Aorta (tissue), 5 donors: ENCODE measurements around the gene HARS2. TPM values are rescaled to one million over a fixed set of nuclear protein-coding genes. Genes with fewer than 3 reads are reported as not detected.

Experiments used
- ATAC-seq: fragments of 200-7000 bp; cut with Tn5 transposase; one replicate; pipeline ENCODE4 v1.9.1; 2022; ENCODE audit warnings: moderate library complexity; ENCODE audit not compliant: low FRiP score
- DNase-seq, 2 donors: peaks; one replicate each; pipeline ENCODE4 v3.0.0-alpha.2; 2020
- H3K27ac ChIP-seq, 2 donors: one replicate each; pipeline ENCODE4 v1.5.1; 2013; ENCODE audit warnings: low read length in 2 of 2, mild to moderate bottlenecking in 2 of 2, moderate library complexity in 2 of 2, control low read depth in 1 of 2, inconsistent platforms in 1 of 2, low read depth in 1 of 2
- H3K27me3 ChIP-seq, 2 donors: one replicate each; pipeline ENCODE4 v1.6.1; 2013; ENCODE audit warnings: control low read depth in 1 of 2, low read length in 1 of 2, mild to moderate bottlenecking in 1 of 2, moderate library complexity in 1 of 2; ENCODE audit not compliant: insufficient read depth in 2 of 2, control insufficient read depth in 1 of 2
- H3K36me3 ChIP-seq, 2 donors: one replicate each; pipeline ENCODE4 v1.6.1; 2013; ENCODE audit warnings: control low read depth in 1 of 2, low read length in 1 of 2, mild to moderate bottlenecking in 1 of 2; ENCODE audit not compliant: insufficient read depth in 2 of 2, control insufficient read depth in 1 of 2
- H3K4me1 ChIP-seq, 2 donors: one replicate each; pipeline ENCODE4 v1.6.1; 2013; ENCODE audit warnings: low read length in 2 of 2, control low read depth in 1 of 2, mild to moderate bottlenecking in 1 of 2, moderate library complexity in 1 of 2; ENCODE audit not compliant: insufficient read depth in 2 of 2, control insufficient read depth in 1 of 2
- H3K4me3 ChIP-seq, 2 donors: one replicate each; pipeline ENCODE4 v1.5.1; 2013; ENCODE audit warnings: low read length in 2 of 2, control low read depth in 1 of 2, mild to moderate bottlenecking in 1 of 2
- H3K9me3 ChIP-seq: one replicate; pipeline ENCODE4 v1.6.1; 2013; ENCODE audit warnings: mild to moderate bottlenecking, low read length; ENCODE audit not compliant: control insufficient read depth
- WGBS, 2 donors: extraction: QIAGEN DNeasy Blood & Tissue Kit; methylation state at CpG; one replicate each; pipeline ENCODE4 v1.1.7; 2013; 5-methylcytosine and 5-hydroxymethylcytosine counted together
- intact Hi-C, 2 donors: fragments of 100-400 bp; cut with DNase I; formaldehyde crosslinking; loops; one replicate each; pipeline versions ENCODE4 v1.14.2 to v1.15.0; 2022
- microRNA-seq, 2 donors: library from miRNA; unstranded; fragments of <30 nt; microRNA quantifications; one replicate each; pipeline ENCODE4 v1.2.0, GENCODE V29; 2020
- polyA plus RNA-seq, 2 donors: library from polyadenylated mRNA; stranded (reverse); fragments of 200-250 nt; gene quantifications; one replicate each; pipeline ENCODE4 v1.2.3, GENCODE V29; 2013
- total RNA-seq, 2 donors: library from RNA; stranded (reverse); fragmentation: NEBNext Ultra II Directional; extraction: Animal tissue kit (Norgen Biotek cat#: 25700); gene quantifications; one replicate each; pipeline ENCODE4 v1.2.1, GENCODE V29; 2021
- donor health status: healthy with polysubstance abuse.
- donor health status: Bipolar disorder and iron deficiency.
- donor health status: DM: no; HTN: no; CAD: no.
- donor health status: DM: no; HTN: no; CAD: no.
- donor health status: DM: yes; HTN: yes; CAD: no.

The HARS2 gene
- total and polyA plus RNA-seq, 4 donors: 14.4 to 33.0 (median 24.4) TPM

DNA sequence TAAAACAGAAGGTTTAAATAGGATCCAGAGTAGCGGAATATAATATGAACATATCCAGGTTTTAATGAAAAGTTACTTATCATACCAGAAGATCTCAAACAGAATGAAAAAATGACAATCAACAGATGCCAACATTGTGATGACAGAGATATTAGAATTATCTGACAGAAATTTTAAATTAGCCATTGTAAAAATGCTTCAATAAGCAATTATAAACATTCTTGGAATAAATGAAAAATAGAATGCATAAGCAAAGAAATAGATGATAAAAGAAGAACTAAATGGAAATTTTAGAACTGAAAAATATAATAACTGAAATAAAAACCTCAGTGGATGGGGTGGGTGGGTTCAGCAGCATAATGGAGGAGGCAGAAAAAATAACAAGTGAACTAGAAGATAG is 46.2 kb downstream of the HARS2 start:
- DNase-seq (no peak), ATAC-seq (no peak)
- H3K4me3 ChIP-seq: no peak overlapping the region
- peaks cover 5% of the 10 kb centered on the region for H3K9me3 ChIP-seq
- intact Hi-C loops: loop anchor here in 1 of 2 donors (10.0 kb wide), 1 partner anchor 363 kb away; no protein-coding TSS in a partner anchor
- 76 to 80% methylated on average over 1 of the region's 1 CpG for WGBS, 2 donors
- no peak overlapping the region for H3K27ac ChIP-seq
- H3K4me1 ChIP-seq: no peaks in the 10 kb centered on the region
- no peaks in the 10 kb centered on the region for H3K27me3 ChIP-seq
- no peaks in the 10 kb centered on the region for H3K36me3 ChIP-seq

- Histone ChIP-seq H3K27ac (no peak overlapping the region), H3K4me1 (no peaks in the 10 kb centered on the region), H3K27me3 (no peaks in the 10 kb centered on the region), H3K36me3 (no peaks in the 10 kb centered on the region), H3K9me3 (peaks cover 5% of the 10 kb centered on the region), H3K4me3 (no peak overlapping the region)
- DNase-seq (no peak), ATAC-seq (no peak)
- WGBS, 2 donors: 56 to 64% methylated on average over 1 of the region's 1 CpG
- intact Hi-C loops: no loop called here
These were observed 50.7 kb downstream of the HARS2 start for GRCh38 chr5:140741967-140742366.

Small RNA genes within 50 kb of the gene (microRNA-seq; reads per million reads assigned to microRNA genes)
- 0 to 0.99 reads per million in 2 donors for gene MIR3655

Other genes with a start within 250 kb of the HARS2 start
- gene EIF4EBP3, start 143.8 kb upstream of the HARS2 start, total RNA-seq: 10 to 100 TPM in 1 of 2 donors, 1 to 10 TPM in 1; 5.4 to 14.2 TPM
- gene EIF4EBP3, start 143.8 kb upstream of the HARS2 start, polyA plus RNA-seq: 10 to 100 TPM; 27.8 to 37.5 TPM
- gene SRA1, start 134.0 kb upstream of the HARS2 start, total RNA-seq: 10 to 100 TPM; 23.7 to 32.5 TPM
- 10 to 100 TPM; 23.2 to 49.6 TPM for gene SRA1, start 134.0 kb upstream of the HARS2 start, polyA plus RNA-seq
- 10 to 100 TPM; 32.9 to 48.3 TPM for gene APBB3, start 126.9 kb upstream of the HARS2 start, total RNA-seq
- 10 to 100 TPM; 10.9 to 66.9 TPM for gene APBB3, start 126.9 kb upstream of the HARS2 start, polyA plus RNA-seq
- gene SLC35A4, start 126.6 kb upstream of the HARS2 start, total RNA-seq: 10 to 100 TPM; 38.9 to 43.4 TPM
- 10 to 100 TPM; 24.9 to 25.5 TPM for gene SLC35A4, start 126.6 kb upstream of the HARS2 start, polyA plus RNA-seq
- gene CD14, start 58.3 kb upstream of the HARS2 start, total RNA-seq: 100 to 1,000 TPM; 104 to 205 TPM
- 100 to 1,000 TPM in 1 of 2 donors, 10 to 100 TPM in 1; 34.9 to 115 TPM for gene CD14, start 58.3 kb upstream of the HARS2 start, polyA plus RNA-seq
- 10 to 100 TPM in 1 of 2 donors, 1 to 10 TPM in 1; 8.6 to 11.9 TPM for gene TMCO6, start 52.0 kb upstream of the HARS2 start, total RNA-seq
- 1 to 10 TPM; 2.9 to 9.4 TPM for gene TMCO6, start 52.0 kb upstream of the HARS2 start, polyA plus RNA-seq
- 10 to 100 TPM; 32.1 to 35.0 TPM for gene NDUFA2, start 43.8 kb upstream of the HARS2 start, total RNA-seq
- 100 to 1,000 TPM; 114 to 198 TPM for gene NDUFA2, start 43.8 kb upstream of the HARS2 start, polyA plus RNA-seq
- gene IK, start 43.6 kb upstream of the HARS2 start, total RNA-seq: 10 to 100 TPM; 78.4 to 79.1 TPM
- gene IK, start 43.6 kb upstream of the HARS2 start, polyA plus RNA-seq: 100 to 1,000 TPM in 1 of 2 donors, 10 to 100 TPM in 1; 90.3 to 104 TPM
- gene WDR55, start 26.6 kb upstream of the HARS2 start, total RNA-seq: 10 to 100 TPM; 18.5 to 21.3 TPM
- gene WDR55, start 26.6 kb upstream of the HARS2 start, polyA plus RNA-seq: 10 to 100 TPM in 1 of 2 donors, 1 to 10 TPM in 1; 9.5 to 22.0 TPM
- 1 to 10 TPM in 1 of 2 donors, under 1 TPM in 1; 0.84 to 1.3 TPM for gene DND1, start 17.9 kb upstream of the HARS2 start, total RNA-seq
- 1 to 10 TPM in 1 of 2 donors, not detected in 1; 2.1 TPM for gene DND1, start 17.9 kb upstream of the HARS2 start, polyA plus RNA-seq
- 10 to 100 TPM; 48.6 to 49.3 TPM for gene HARS1, start 85 bp upstream of the HARS2 start, total RNA-seq
- 10 to 100 TPM; 35.1 to 74.6 TPM for gene HARS1, start 85 bp upstream of the HARS2 start, polyA plus RNA-seq
- gene ZMAT2, start 9.0 kb downstream of the HARS2 start, total RNA-seq: 10 to 100 TPM; 39.0 to 41.4 TPM
- gene ZMAT2, start 9.0 kb downstream of the HARS2 start, polyA plus RNA-seq: 100 to 1,000 TPM in 1 of 2 donors, 10 to 100 TPM in 1; 70.6 to 143 TPM
- gene PCDHA1, start 94.7 kb downstream of the HARS2 start, total RNA-seq: not detected
- not detected for gene PCDHA1, start 94.7 kb downstream of the HARS2 start, polyA plus RNA-seq
- gene PCDHA2, start 103.4 kb downstream of the HARS2 start, total RNA-seq: under 1 TPM; 0.13 to 0.24 TPM
- gene PCDHA2, start 103.4 kb downstream of the HARS2 start, polyA plus RNA-seq: not detected
- gene PCDHA3, start 109.6 kb downstream of the HARS2 start, total RNA-seq: under 1 TPM; 0.33 to 0.36 TPM
- gene PCDHA3, start 109.6 kb downstream of the HARS2 start, polyA plus RNA-seq: under 1 TPM; 0.25 to 0.38 TPM
- gene PCDHA4, start 115.6 kb downstream of the HARS2 start, total RNA-seq: under 1 TPM; 0.78 to 0.90 TPM
- gene PCDHA4, start 115.6 kb downstream of the HARS2 start, polyA plus RNA-seq: under 1 TPM in 1 of 2 donors, not detected in 1; 0.05 TPM
- gene PCDHA5, start 130.2 kb downstream of the HARS2 start, total RNA-seq: under 1 TPM; 0.24 to 0.26 TPM
- under 1 TPM in 1 of 2 donors, not detected in 1; 0.08 TPM for gene PCDHA5, start 130.2 kb downstream of the HARS2 start, polyA plus RNA-seq
- under 1 TPM; 0.36 to 0.45 TPM for gene PCDHA6, start 136.5 kb downstream of the HARS2 start, total RNA-seq
- gene PCDHA6, start 136.5 kb downstream of the HARS2 start, polyA plus RNA-seq: under 1 TPM in 1 of 2 donors, not detected in 1; 0.64 TPM
- gene PCDHA7, start 142.8 kb downstream of the HARS2 start, total RNA-seq: under 1 TPM; 0.32 to 0.57 TPM
- gene PCDHA7, start 142.8 kb downstream of the HARS2 start, polyA plus RNA-seq: under 1 TPM in 1 of 2 donors, not detected in 1; 0.13 TPM
- under 1 TPM; 0.16 to 0.36 TPM for gene PCDHA8, start 149.7 kb downstream of the HARS2 start, total RNA-seq
- gene PCDHA8, start 149.7 kb downstream of the HARS2 start, polyA plus RNA-seq: not detected
- under 1 TPM; 0.13 to 0.36 TPM for gene PCDHA9, start 156.9 kb downstream of the HARS2 start, total RNA-seq
- not detected for gene PCDHA9, start 156.9 kb downstream of the HARS2 start, polyA plus RNA-seq
- under 1 TPM; 0.65 to 0.69 TPM for gene PCDHA10, start 164.4 kb downstream of the HARS2 start, total RNA-seq
- under 1 TPM in 1 of 2 donors, not detected in 1; 0.03 TPM for gene PCDHA10, start 164.4 kb downstream of the HARS2 start, polyA plus RNA-seq
- gene PCDHA11, start 177.5 kb downstream of the HARS2 start, total RNA-seq: under 1 TPM; 0.19 to 0.27 TPM
- gene PCDHA11, start 177.5 kb downstream of the HARS2 start, polyA plus RNA-seq: not detected
- gene PCDHA12, start 183.9 kb downstream of the HARS2 start, total RNA-seq: under 1 TPM in 1 of 2 donors, not detected in 1; 0.57 TPM
- gene PCDHA12, start 183.9 kb downstream of the HARS2 start, polyA plus RNA-seq: under 1 TPM in 1 of 2 donors, not detected in 1; 0.05 TPM
- gene PCDHA13, start 190.7 kb downstream of the HARS2 start, total RNA-seq: under 1 TPM; 0.15 to 0.16 TPM
- gene PCDHA13, start 190.7 kb downstream of the HARS2 start, polyA plus RNA-seq: not detected
- under 1 TPM; 0.15 to 0.36 TPM for gene PCDHAC1, start 234.8 kb downstream of the HARS2 start, total RNA-seq
- gene PCDHAC1, start 234.8 kb downstream of the HARS2 start, polyA plus RNA-seq: not detected